Airway epithelial cell (primary cell): Measurements from ENCODE around the gene ZNF467. TPM values are rescaled to one million over a fixed set of nuclear protein-coding genes. Genes with fewer than 3 reads are reported as not detected.

Experiments
- total RNA-seq: library from RNA; depleted of rRNA; stranded (reverse); fragments of >200 nt; gene quantifications from 2 replicates; pipeline ENCODE4 v1.2.3, GENCODE V29; 2015

ZNF467 gene
- 4.4 and 4.6 TPM in 2 replicates for total RNA-seq

GRCh38 chr7:149773446-149774236 is at the start of gene ZNF467:
ZNF467 (minus strand) TSS chr7:149773588; CDS start chr7:149771032, 2,556 bp downstream.

Other genes with a start within 250 kb of the ZNF467 start
- 6.1 and 11.9 TPM in 2 replicates for gene ZNF862, start 64.8 kb upstream of the ZNF467 start, total RNA-seq
- 23.0 and 45.0 TPM in 2 replicates for gene ATP6V0E2, start 100.4 kb upstream of the ZNF467 start, total RNA-seq